SJCRH30 (cell line): ENCODE data around the gene SAT1. TPM values are rescaled to one million over a fixed set of nuclear protein-coding genes. Genes with fewer than 3 reads are reported as not detected.
A peak's percentile ranks its signal among the peaks of the same experiment; 100 is the strongest.

Experiments
- DNase-seq, 2 experiments: peaks; one replicate each; pipeline ENCODE4 v3.0.0-alpha.2; 2015 to 2020
- H3K27ac ChIP-seq: fragments of 250-450 bp; sonication (Bioruptor Pico); 2 replicates; pipeline ENCODE4 v1.5.1; 2020; ENCODE audit warnings: mild to moderate bottlenecking, moderate library complexity
- H3K27me3 ChIP-seq: fragments of 250-450 bp; sonication (Bioruptor Pico); 2 replicates; pipeline ENCODE4 v1.5.1; 2020; ENCODE audit warnings: mild to moderate bottlenecking, moderate library complexity
- H3K36me3 ChIP-seq: fragments of 250-450 bp; sonication (Bioruptor Pico); 2 replicates; pipeline ENCODE4 v1.5.1; 2020; ENCODE audit warnings: mild to moderate bottlenecking, moderate library complexity
- H3K4me1 ChIP-seq: fragments of 250-450 bp; sonication (Bioruptor Pico); 2 replicates; pipeline ENCODE4 v1.5.1; 2020; ENCODE audit warnings: mild to moderate bottlenecking, moderate library complexity
- H3K4me3 ChIP-seq: fragments of 250-450 bp; sonication (Bioruptor Pico); 2 replicates; pipeline ENCODE4 v1.5.1; 2020; ENCODE audit warnings: mild to moderate bottlenecking, moderate library complexity
- H3K9me3 ChIP-seq: fragments of 250-450 bp; sonication (Bioruptor Pico); replicated peaks from 2 replicates; pipeline ENCODE4 v1.5.1; 2020; ENCODE audit warnings: mild to moderate bottlenecking, moderate library complexity
- total RNA-seq: library from RNA; depleted of rRNA; stranded (reverse); fragments of >200 nt; shearing (Covaris generic); gene quantifications from 2 replicates; pipeline ENCODE4 v1.2.3, GENCODE V29; 2014

Gene SAT1
- total RNA-seq, 1 experiment from 2014 or later: 25.6 TPM

DNA sequence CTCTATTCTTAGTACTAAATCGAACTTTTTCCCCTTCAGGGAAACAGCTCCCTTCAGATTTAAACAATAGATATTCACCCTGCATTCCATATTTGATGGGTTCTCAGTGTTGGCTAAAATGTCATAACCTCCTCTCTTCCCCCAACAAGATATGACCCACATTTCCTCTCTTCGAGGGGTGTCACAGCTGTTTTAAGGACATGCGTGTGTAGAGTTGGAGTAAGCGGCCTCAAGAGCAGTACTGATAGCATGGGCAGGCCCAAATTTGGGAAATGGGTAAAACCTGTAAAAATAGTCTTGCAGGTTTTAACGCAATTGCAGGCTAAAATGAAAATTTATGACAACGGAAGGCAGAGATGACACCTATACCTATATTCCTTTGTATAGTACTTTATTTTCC is 28.7 kb downstream of the SAT1 start:
- H3K4me1 ChIP-seq: peaks cover 10% of the 10 kb centered on the region
- H3K4me3 ChIP-seq: 0 out of 2 replicates have a peak overlapping the region, but pooled peaks have one; percentile 14

DNA sequence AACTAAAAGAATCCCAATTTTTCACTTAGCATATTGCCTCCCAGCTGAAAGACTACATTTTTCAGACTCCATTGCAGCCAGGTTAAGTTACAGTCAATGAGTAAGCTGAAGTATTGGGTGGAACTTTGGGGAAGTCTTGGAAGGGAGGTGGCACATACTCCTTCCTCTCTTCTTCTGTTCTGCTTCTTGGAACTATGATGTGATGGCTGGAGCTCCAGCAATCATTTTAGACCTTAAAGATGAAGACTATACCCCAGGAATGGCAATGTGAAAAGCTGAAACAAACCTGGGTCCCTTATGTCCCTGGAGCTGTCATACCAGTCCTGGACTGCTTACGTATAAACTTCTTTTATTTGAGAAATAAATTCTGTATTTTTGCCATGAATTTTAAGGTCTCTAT is 30.8 kb downstream of the SAT1 start:
- H3K9me3 ChIP-seq: no peaks in the 10 kb centered on the region
- H3K36me3 ChIP-seq: no peaks in the 10 kb centered on the region
- no peak overlapping the region for H3K27ac ChIP-seq
- H3K4me3 ChIP-seq: no peak overlapping the region
- H3K4me1 ChIP-seq: no peaks in the 10 kb centered on the region; the same call in 1 of the 2 replicates
- DNase-seq: no peak
- H3K27me3 ChIP-seq: no peaks in the 10 kb centered on the region

More for the DNA sequence above, 28.7 kb downstream of the SAT1 start:
- no peak for DNase-seq
- H3K36me3 ChIP-seq: no peaks in the 10 kb centered on the region
- no peaks in the 10 kb centered on the region for H3K27me3 ChIP-seq
- no peaks in the 10 kb centered on the region for H3K9me3 ChIP-seq
- no peak overlapping the region for H3K27ac ChIP-seq

GRCh38 chrX:23815376-23815775 is 32.4 kb downstream of the SAT1 start:
- Histone ChIP-seq H3K36me3 (no peaks in the 10 kb centered on the region), H3K9me3 (no peaks in the 10 kb centered on the region), H3K4me1 (no peaks in the 10 kb centered on the region; the same call in 1 of the 2 replicates), H3K27me3 (no peaks in the 10 kb centered on the region), H3K4me3 (no peak overlapping the region), H3K27ac (no peak overlapping the region)
- no peak for DNase-seq

GRCh38 chrX:23816179-23816578 is 33.2 kb downstream of the SAT1 start:
- no peak overlapping the region for H3K4me3 ChIP-seq
- no peaks in the 10 kb centered on the region for H3K9me3 ChIP-seq
- H3K27me3 ChIP-seq: no peaks in the 10 kb centered on the region
- H3K36me3 ChIP-seq: no peaks in the 10 kb centered on the region
- DNase-seq: no peak
- H3K4me1 ChIP-seq: peaks cover 5% of the 10 kb centered on the region; the same call in 1 of the 2 replicates
- H3K27ac ChIP-seq: no peak overlapping the region

- H3K27me3 ChIP-seq: no peaks in the 10 kb centered on the region
- no peak for DNase-seq
- no peaks in the 10 kb centered on the region for H3K36me3 ChIP-seq
- peaks cover 5% of the 10 kb centered on the region; the same call in 1 of the 2 replicates for H3K4me1 ChIP-seq
- no peaks in the 10 kb centered on the region for H3K9me3 ChIP-seq
- H3K27ac ChIP-seq: no peak overlapping the region
- H3K4me3 ChIP-seq: no peak overlapping the region
Observed at GRCh38 chrX:23817979-23818336, 35.0 kb downstream of the SAT1 start.

GRCh38 chrX:23819385-23820234 is 36.6 kb downstream of the SAT1 start:
- Histone ChIP-seq H3K9me3 (no peaks in the 10 kb centered on the region), H3K36me3 (no peaks in the 10 kb centered on the region), H3K27ac (no peak overlapping the region), H3K27me3 (no peaks in the 10 kb centered on the region), H3K4me1 (peaks cover 5% of the 10 kb centered on the region; the same call in 1 of the 2 replicates), H3K4me3 (no peak overlapping the region)
- peak in 1 of 2 experiments; percentile 11 for DNase-seq

DNA sequence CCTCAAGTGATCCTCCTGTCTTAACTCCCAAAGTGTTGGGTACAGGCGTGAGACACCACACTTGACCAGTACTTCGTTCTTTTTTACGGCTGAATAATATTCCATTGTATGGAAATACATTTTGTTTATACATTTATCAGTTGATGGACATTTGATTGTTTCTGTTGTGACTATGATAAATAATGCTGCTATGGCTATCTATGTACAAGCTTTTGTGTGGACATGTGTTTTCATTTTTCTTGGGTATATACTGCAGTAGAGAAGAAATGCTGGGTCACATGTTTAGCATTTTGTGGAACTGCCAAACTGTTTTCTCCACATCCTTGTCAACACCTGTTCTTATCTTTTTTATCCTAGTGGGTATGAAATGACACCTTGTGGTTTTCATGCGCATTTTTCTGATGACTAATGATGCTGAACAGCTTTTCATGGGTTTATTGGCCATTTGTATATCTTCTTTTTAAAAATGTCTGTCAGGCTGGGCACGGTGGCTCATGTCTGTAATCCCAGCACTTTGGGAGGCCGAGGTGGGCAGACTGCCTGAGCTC is 37.3 kb downstream of the SAT1 start:
- Histone ChIP-seq H3K9me3 (no peaks in the 10 kb centered on the region), H3K36me3 (no peaks in the 10 kb centered on the region), H3K4me1 (peaks cover 5% of the 10 kb centered on the region; the same call in 1 of the 2 replicates), H3K4me3 (no peak overlapping the region), H3K27me3 (no peaks in the 10 kb centered on the region), H3K27ac (no peak overlapping the region; the same call in 1 of the 2 replicates)
- DNase-seq: peak; percentile 37 to 78

GRCh38 chrX:23821847-23822246 is 38.9 kb downstream of the SAT1 start:
- Histone ChIP-seq H3K27me3 (no peaks in the 10 kb centered on the region), H3K9me3 (no peaks in the 10 kb centered on the region), H3K27ac (no peak overlapping the region), H3K36me3 (no peaks in the 10 kb centered on the region), H3K4me1 (peaks cover 5% of the 10 kb centered on the region; the same call in 1 of the 2 replicates), H3K4me3 (no peak overlapping the region)
- no peak for DNase-seq

- Histone ChIP-seq H3K36me3 (no peaks in the 10 kb centered on the region), H3K4me3 (no peak overlapping the region), H3K27me3 (no peaks in the 10 kb centered on the region), H3K4me1 (peaks cover 5% of the 10 kb centered on the region; the same call in 1 of the 2 replicates), H3K27ac (no peak overlapping the region), H3K9me3 (no peaks in the 10 kb centered on the region)
- no peak for DNase-seq
Observed at GRCh38 chrX:23822397-23822796, 39.4 kb downstream of the SAT1 start.

DNA sequence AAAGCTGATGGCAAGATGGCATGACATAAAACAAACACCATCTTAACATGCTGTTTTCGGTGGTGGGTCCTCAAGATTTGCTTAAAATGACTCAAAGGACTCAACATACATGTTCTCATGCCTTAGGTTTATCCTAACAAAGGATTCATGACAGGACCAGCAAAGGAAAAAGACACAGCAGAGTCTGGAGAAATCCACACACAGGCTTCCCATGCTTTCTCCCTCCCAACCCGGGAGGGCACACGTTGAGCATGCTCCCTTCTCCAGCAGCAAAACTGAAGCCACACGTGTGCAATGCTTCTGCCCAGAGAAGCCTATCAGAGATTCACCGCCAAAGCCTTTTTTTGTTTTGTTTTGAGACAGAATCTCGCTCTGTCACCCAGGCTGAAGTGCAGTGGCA is 39.9 kb downstream of the SAT1 start:
- no peak overlapping the region for H3K27ac ChIP-seq
- H3K36me3 ChIP-seq: no peaks in the 10 kb centered on the region
- H3K4me1 ChIP-seq: peaks cover 5% of the 10 kb centered on the region; the same call in 1 of the 2 replicates
- no peaks in the 10 kb centered on the region for H3K9me3 ChIP-seq
- DNase-seq: no peak
- no peak overlapping the region for H3K4me3 ChIP-seq
- no peaks in the 10 kb centered on the region for H3K27me3 ChIP-seq

DNA sequence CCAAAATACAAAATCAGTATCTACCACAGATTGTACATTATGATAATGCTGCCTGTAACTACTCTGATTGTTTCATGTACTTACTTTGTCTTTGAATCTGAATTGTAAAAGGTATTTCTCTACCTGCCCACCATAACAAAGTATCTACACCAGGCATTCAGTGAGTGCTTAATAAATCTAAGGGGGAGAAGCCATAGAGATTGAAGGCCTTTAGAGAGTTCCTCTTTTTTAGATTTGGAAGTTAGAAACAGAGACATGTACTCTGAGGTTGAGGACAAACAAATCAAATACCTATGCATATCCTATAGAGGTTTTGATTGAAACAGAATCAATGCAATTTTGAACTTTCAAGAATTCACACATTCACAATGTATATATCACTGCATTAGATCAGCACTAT is 42.7 kb downstream of the SAT1 start:
- H3K4me1 ChIP-seq: peaks cover 2% of the 10 kb centered on the region; the same call in 1 of the 2 replicates
- H3K27ac ChIP-seq: no peak overlapping the region
- H3K36me3 ChIP-seq: no peaks in the 10 kb centered on the region
- no peak for DNase-seq
- H3K27me3 ChIP-seq: no peaks in the 10 kb centered on the region
- no peaks in the 10 kb centered on the region for H3K9me3 ChIP-seq
- no peak overlapping the region for H3K4me3 ChIP-seq

GRCh38 chrX:23826216-23826615 is 43.2 kb downstream of the SAT1 start:
- H3K4me3 ChIP-seq: no peak overlapping the region
- no peak for DNase-seq
- no peak overlapping the region for H3K27ac ChIP-seq
- H3K36me3 ChIP-seq: no peaks in the 10 kb centered on the region
- H3K4me1 ChIP-seq: no peaks in the 10 kb centered on the region
- H3K9me3 ChIP-seq: no peaks in the 10 kb centered on the region
- no peaks in the 10 kb centered on the region for H3K27me3 ChIP-seq

DNA sequence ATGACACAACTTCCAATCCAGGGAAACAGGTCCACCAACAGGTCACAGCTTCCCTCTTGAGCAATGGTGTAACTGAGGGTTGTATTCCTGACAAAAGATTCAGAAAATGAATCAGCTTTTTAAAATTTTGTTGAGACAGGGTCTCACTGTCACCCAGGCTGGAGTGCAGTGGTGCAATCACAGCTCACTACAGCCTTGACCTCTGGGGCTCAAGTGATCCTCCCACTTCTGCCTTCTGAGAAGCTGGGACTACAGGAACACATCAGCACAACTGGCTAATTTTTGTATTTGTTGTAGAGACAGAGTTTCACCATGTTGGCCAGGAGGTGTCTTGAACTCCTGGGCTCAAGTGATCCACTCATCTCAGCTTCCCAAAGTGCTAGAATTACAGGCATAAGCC is 43.7 kb downstream of the SAT1 start:
- H3K4me3 ChIP-seq: no peak overlapping the region
- no peaks in the 10 kb centered on the region for H3K36me3 ChIP-seq
- no peaks in the 10 kb centered on the region for H3K27me3 ChIP-seq
- H3K27ac ChIP-seq: no peak overlapping the region
- no peaks in the 10 kb centered on the region for H3K9me3 ChIP-seq
- peak in 1 of 2 experiments; percentile 53 for DNase-seq
- H3K4me1 ChIP-seq: no peaks in the 10 kb centered on the region

- no peak overlapping the region for H3K4me3 ChIP-seq
Observed at GRCh38 chrX:23828881-23829280, 45.9 kb downstream of the SAT1 start.

DNA sequence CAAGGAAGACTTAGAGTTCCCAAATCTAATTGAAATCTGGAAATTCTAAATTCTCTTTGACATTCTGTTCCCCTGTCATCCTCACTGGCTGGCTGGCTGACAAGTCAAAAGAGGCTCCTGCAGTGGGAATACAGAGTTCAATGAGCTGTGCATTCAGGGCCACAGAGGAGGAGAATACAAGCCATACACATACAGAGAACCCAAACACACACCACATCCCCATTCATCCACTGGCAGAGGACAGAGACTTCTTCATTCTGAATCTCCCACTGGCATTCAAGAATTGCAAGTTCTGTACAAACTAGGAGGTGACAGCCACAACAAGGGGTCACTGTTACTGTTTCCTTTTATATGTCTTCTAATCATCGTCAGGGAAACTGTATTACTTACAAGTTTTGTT is 49.7 kb downstream of the SAT1 start:
- H3K4me1 ChIP-seq: no peaks in the 10 kb centered on the region
- no peak for DNase-seq
- no peak overlapping the region for H3K4me3 ChIP-seq
- H3K36me3 ChIP-seq: no peaks in the 10 kb centered on the region
- H3K9me3 ChIP-seq: no peaks in the 10 kb centered on the region
- H3K27ac ChIP-seq: no peak overlapping the region
- no peaks in the 10 kb centered on the region for H3K27me3 ChIP-seq

More at GRCh38 chrX:23828881-23829280, 45.9 kb downstream of the SAT1 start:
- Histone ChIP-seq H3K9me3 (no peaks in the 10 kb centered on the region), H3K27ac (no peak overlapping the region), H3K4me1 (no peaks in the 10 kb centered on the region), H3K27me3 (no peaks in the 10 kb centered on the region), H3K36me3 (no peaks in the 10 kb centered on the region)
- DNase-seq: no peak
